Activated CD4-positive, alpha-beta T cell treated with anti-CD3 and anti-CD28 coated beads, Interleukin-2, amount 10 ng/mL, durations not matched to agents 24 days and 14 days (primary cell): ENCODE measurements around the gene SHROOM4. TPM values are rescaled to one million over a fixed set of nuclear protein-coding genes. Genes with fewer than 3 reads are reported as not detected.

ENCODE experiments used
- DNase-seq: peaks from one replicate; pipeline ENCODE4 v3.0.0; 2022
- H3K27ac Mint-ChIP-seq: one replicate; pipeline ENCODE4 v1.8.0; 2022; ENCODE audit warnings: mild to moderate bottlenecking, mixed read lengths
- H3K27me3 Mint-ChIP-seq: one replicate; pipeline ENCODE4 v1.8.0; 2022; ENCODE audit warnings: mixed read lengths
- H3K36me3 Mint-ChIP-seq: one replicate; pipeline ENCODE4 v1.8.0; 2022; ENCODE audit warnings: low read depth, mild to moderate bottlenecking, mixed read lengths
- H3K4me1 Mint-ChIP-seq: one replicate; pipeline ENCODE4 v1.8.0; 2021; ENCODE audit warnings: mixed read lengths
- H3K4me3 Mint-ChIP-seq: one replicate; pipeline ENCODE4 v1.8.0; 2022; ENCODE audit warnings: mild to moderate bottlenecking, moderate library complexity, mixed read lengths
- H3K9me3 Mint-ChIP-seq: one replicate; pipeline ENCODE4 v1.8.0; 2021; ENCODE audit warnings: mixed read lengths
- intact Hi-C: fragments of 100-400 bp; cut with micrococcal nuclease; formaldehyde crosslinking; loops from one replicate; pipeline ENCODE4 v1.15.1; 2023
- total RNA-seq: library from RNA; stranded (reverse); gene quantifications from 2 replicates; pipeline ENCODE4 v1.2.3, GENCODE V29; 2022

SHROOM4 gene
- total RNA-seq, 1 donor from 2014 or later = not detected

DNA sequence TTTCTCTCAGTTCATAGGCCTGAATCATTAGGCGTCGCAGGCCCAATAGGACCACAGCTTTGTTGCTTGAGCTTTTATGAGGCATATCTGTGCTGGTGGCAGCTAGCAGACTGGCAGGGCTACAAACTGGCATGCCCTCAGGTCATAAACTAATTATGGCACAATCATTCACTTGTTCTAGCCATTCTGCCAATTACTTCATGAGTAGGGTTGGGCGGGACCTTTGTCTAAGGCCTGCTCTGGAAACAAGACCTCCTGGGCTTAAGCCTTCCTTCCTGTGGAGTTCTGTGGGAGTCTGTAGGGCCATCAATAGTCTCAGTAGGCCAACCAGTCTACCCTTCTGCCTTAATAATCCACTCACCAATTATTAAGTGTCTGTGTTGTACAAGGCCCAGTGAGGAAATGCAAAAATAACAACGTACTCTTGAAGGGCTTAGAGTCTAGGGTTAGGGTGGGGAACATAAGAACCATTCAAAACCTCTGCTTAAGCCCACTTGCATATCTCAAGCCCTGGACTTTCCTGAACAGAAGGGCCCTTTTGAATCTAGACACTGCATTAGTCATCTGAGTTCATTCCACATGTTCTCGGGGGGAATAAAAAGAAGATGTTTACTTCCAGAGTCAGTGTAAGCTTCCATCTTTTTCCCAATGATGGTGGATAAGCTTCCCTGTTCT, 44.5 kb downstream of the SHROOM4 start:
- intact Hi-C loops = no loop called here
- Mint-ChIP-seq H3K27me3 (no peaks in the 10 kb centered on the region), H3K27ac (no peak overlapping the region), H3K36me3 (no peaks in the 10 kb centered on the region), H3K4me3 (no peak overlapping the region), H3K4me1 (no peaks in the 10 kb centered on the region), H3K9me3 (no peaks in the 10 kb centered on the region)
- no peak for DNase-seq

DNA sequence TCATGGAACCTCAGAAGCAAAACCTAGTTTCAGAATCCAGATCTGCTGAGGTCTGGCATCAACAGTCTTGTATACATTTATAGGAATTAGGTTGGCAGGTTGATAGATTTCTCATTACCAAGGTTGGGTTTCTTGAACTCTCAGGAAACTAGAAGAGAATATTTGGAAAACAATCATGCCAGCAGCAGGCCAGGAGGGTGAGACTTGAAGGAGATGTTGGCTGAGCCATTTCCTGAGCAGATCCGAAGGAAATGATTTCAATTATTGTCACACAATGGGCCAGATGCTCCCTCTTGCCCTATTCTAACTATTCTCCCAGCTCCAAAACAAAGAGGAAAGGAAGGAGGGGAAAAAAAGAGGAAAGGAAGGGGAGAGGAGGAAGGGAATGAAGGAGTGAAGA, 45.2 kb downstream of the SHROOM4 start:
- intact Hi-C loops = no loop called here
- no peaks in the 10 kb centered on the region for H3K4me1 Mint-ChIP-seq
- H3K27me3 Mint-ChIP-seq = no peaks in the 10 kb centered on the region
- H3K36me3 Mint-ChIP-seq = no peaks in the 10 kb centered on the region
- H3K27ac Mint-ChIP-seq = no peak overlapping the region
- H3K9me3 Mint-ChIP-seq = no peaks in the 10 kb centered on the region
- H3K4me3 Mint-ChIP-seq = no peak overlapping the region
- DNase-seq = no peak

DNA sequence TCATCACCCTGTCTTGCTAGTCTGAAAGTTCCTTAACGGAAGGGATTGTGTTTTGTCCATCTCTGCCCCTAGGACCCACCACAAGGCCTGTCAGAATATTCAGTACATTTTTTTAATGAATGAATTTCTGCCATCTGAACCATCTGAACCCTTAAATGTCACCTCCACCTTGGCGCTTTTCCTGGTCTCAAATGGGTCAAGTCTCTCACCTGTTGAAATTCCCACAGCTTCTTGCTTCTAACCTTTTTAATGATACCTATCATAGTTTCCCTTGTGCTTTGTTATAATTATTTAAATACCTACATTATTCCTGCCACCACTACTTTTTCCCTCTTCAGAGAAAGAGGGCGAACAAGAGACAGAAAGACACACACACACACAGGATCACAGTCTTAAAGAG, 48.0 kb downstream of the SHROOM4 start:
- no peak for DNase-seq
- Mint-ChIP-seq H3K27ac (no peak overlapping the region), H3K9me3 (no peaks in the 10 kb centered on the region), H3K4me3 (no peak overlapping the region), H3K27me3 (no peaks in the 10 kb centered on the region), H3K4me1 (no peaks in the 10 kb centered on the region), H3K36me3 (no peaks in the 10 kb centered on the region)
- intact Hi-C loops = no loop called here

DNA sequence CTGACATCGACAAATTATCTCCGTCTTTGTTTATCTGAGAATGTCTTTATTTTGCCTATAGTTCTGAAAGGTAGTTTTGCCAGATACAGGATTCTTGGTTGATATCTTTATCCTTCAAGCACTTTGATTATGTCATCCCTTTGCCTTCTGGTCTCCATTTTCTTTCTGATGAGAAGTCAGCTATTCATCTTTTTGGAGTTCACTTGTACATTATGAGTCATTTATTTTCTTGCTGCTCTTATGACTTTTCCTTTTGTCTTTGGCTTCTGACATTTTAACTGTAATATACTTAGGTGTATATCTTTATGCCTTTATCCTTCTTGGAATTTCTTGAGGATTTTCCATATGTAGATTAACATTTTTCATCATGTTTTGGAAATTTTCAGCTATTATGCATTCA, 51.4 kb downstream of the SHROOM4 start:
- H3K4me3 Mint-ChIP-seq = no peak overlapping the region
- no peak overlapping the region for H3K27ac Mint-ChIP-seq
- peaks cover 3% of the 10 kb centered on the region for H3K27me3 Mint-ChIP-seq
- no peaks in the 10 kb centered on the region for H3K36me3 Mint-ChIP-seq
- H3K9me3 Mint-ChIP-seq = no peaks in the 10 kb centered on the region
- no peaks in the 10 kb centered on the region for H3K4me1 Mint-ChIP-seq
- intact Hi-C loops = no loop called here
- no peak for DNase-seq

DNA sequence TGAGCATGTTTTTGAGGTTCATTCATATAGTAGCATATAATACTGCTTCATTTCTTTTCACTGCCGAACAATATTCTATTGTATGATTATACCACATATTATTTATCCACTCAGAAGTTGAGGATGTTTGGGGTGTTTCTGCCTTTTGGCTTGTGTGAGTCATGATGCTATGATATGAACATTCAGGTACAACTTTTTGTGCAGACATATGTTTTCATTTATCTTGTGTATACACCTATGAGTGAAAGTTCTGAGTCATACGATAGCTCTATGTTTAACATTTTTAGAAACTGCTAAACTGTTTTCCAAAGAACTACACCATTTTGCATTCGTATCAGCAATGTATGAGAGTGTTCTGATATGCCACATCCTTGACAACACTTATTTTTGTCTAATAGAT, 57.7 kb downstream of the SHROOM4 start:
- no peaks in the 10 kb centered on the region for H3K4me1 Mint-ChIP-seq
- H3K27me3 Mint-ChIP-seq = peaks cover 3% of the 10 kb centered on the region
- no peak for DNase-seq
- H3K9me3 Mint-ChIP-seq = no peaks in the 10 kb centered on the region
- H3K36me3 Mint-ChIP-seq = no peaks in the 10 kb centered on the region
- no peak overlapping the region for H3K4me3 Mint-ChIP-seq
- intact Hi-C loops = no loop called here
- no peak overlapping the region for H3K27ac Mint-ChIP-seq

DNA sequence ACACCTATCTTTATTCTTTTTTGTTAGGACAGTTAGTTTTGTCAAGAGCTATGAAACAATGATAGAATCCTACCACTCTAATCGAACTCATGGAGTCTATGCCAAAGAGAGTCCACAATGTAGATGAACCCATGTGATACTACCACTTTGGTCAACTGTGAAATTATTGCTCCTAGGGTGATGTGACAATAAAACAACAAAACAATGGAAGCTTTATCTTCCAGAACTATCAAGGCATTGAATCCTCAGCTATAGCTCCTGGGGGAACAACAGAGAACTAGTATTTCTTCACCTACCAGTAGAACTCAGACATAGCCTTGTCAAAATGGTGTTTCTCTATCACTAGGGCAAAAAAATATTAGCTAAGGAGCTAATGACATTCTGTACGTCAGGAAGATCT, 62.9 kb downstream of the SHROOM4 start:
- no peak for DNase-seq
- no peaks in the 10 kb centered on the region for H3K36me3 Mint-ChIP-seq
- H3K4me1 Mint-ChIP-seq = no peaks in the 10 kb centered on the region
- H3K4me3 Mint-ChIP-seq = no peak overlapping the region
- H3K27me3 Mint-ChIP-seq = no peaks in the 10 kb centered on the region
- intact Hi-C loops = no loop called here
- no peak overlapping the region for H3K27ac Mint-ChIP-seq
- no peaks in the 10 kb centered on the region for H3K9me3 Mint-ChIP-seq

DNA sequence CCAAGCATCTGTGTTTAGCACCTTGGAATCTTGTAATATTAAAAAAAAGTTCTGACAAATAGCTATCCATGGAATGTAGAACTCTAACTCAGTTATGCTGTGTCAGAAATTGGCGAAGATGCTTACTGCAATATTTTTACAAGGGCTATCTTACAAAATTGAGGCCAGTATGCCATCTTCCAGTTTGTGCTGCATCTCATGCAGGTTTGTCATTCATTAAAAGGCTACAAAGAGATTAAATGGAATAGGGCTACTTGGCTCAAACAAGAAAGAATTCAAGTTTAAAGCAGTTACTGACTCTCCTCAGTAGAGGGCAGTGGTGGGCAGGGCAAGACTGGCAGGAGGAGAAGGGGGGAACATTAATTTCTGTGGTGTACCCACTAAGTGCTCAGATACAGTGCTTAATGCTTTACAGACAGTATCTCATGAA, 66.5 kb downstream of the SHROOM4 start:
- intact Hi-C loops = loop anchor here (5.0 kb wide), 1 partner anchor 155 kb away; no protein-coding TSS in a partner anchor
- H3K9me3 Mint-ChIP-seq = no peaks in the 10 kb centered on the region
- peak; percentile 50 for DNase-seq
- peaks cover 3% of the 10 kb centered on the region for H3K27me3 Mint-ChIP-seq
- H3K27ac Mint-ChIP-seq = no peak overlapping the region
- H3K4me1 Mint-ChIP-seq = no peaks in the 10 kb centered on the region
- H3K4me3 Mint-ChIP-seq = no peak overlapping the region
- H3K36me3 Mint-ChIP-seq = no peaks in the 10 kb centered on the region

DNA sequence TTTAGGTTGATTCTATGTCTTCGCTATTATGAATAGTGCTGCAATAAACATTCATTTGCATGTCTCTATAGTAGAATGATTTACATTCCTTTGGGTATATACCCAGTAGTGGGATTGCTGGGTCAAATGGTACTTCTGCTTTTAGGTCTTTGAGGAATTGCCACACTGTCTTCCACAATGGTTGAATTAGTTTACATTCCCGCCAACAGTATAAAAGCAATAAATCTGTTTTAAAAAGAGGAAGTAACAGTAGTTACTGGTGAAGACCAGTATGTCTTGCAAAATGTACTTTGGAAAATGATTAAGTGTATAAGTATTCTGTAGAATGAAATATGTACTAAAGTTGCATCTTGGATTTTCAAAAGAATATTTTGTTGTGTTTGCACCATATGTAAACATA, 77.3 kb downstream of the SHROOM4 start:
- Mint-ChIP-seq H3K27ac (no peak overlapping the region), H3K9me3 (no peaks in the 10 kb centered on the region), H3K4me1 (no peaks in the 10 kb centered on the region), H3K36me3 (no peaks in the 10 kb centered on the region), H3K4me3 (no peak overlapping the region), H3K27me3 (no peaks in the 10 kb centered on the region)
- intact Hi-C loops = no loop called here
- no peak for DNase-seq

DNA sequence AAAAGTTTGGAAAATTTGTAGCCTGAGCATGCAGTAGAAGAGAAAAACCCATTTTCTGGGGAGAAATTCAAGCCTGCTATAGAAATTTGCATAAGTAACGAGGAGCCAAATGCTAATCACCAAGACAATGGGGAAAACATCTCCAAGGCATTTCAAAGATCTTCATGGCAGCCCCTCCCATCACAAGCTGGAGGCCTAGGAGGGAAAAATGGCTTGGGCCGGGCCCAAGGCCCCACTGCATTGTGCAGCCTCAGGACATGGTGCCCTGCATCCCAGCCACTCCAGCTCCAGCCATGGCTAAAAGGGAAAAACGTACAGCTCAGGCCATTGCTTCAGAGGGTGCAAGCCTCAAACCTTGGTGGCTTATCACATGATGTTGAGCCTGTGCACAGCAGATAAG, 87.7 kb downstream of the SHROOM4 start:
- Mint-ChIP-seq H3K4me1 (no peaks in the 10 kb centered on the region), H3K27ac (no peak overlapping the region), H3K4me3 (no peak overlapping the region), H3K27me3 (no peaks in the 10 kb centered on the region), H3K36me3 (no peaks in the 10 kb centered on the region), H3K9me3 (no peaks in the 10 kb centered on the region)
- intact Hi-C loops = no loop called here
- no peak for DNase-seq

DNA sequence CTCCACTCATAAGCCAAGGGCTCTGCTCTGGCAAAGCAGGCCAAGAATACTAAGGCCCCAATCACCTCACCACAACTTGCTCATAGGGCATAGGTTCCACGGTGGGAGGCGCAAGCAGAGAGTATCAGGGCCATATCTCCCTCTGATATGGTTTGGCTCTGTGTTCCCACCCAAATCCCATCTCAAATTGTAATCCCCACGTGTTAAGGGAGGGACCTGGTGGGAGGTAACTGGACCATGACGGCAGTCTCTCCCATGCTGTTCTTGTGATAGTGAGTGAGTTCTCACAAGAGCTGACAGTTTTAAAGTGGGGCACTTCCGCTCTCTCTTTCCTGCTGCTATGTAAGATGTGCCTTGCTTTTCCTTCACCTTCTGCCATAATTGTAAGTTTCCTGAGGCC, 88.7 kb downstream of the SHROOM4 start:
- Mint-ChIP-seq H3K27me3 (no peaks in the 10 kb centered on the region), H3K36me3 (no peaks in the 10 kb centered on the region), H3K27ac (no peak overlapping the region), H3K4me3 (no peak overlapping the region), H3K4me1 (no peaks in the 10 kb centered on the region), H3K9me3 (no peaks in the 10 kb centered on the region)
- DNase-seq = no peak
- intact Hi-C loops = no loop called here

DNA sequence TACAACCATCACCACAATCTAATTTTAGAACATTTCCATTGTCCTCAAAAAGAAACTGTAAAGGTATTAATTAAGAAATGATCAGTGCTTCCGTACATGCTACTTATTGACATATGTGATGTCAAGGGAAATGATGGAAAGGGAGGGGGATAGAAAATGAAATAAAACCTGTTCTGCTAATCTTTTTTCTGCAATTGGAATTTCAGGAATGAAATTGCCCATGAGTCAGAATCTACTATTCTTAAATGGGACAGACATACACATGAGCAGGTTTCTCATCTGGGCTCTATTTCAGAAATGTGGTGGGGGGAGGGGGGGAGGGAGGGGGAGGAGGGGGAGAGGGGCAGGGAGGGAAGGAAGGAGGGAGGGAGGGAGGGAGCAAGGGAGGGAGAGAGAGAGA, 91.0 kb downstream of the SHROOM4 start:
- DNase-seq = no peak
- H3K27me3 Mint-ChIP-seq = no peaks in the 10 kb centered on the region
- no peak overlapping the region for H3K4me3 Mint-ChIP-seq
- H3K9me3 Mint-ChIP-seq = no peaks in the 10 kb centered on the region
- H3K27ac Mint-ChIP-seq = no peak overlapping the region
- no peaks in the 10 kb centered on the region for H3K4me1 Mint-ChIP-seq
- H3K36me3 Mint-ChIP-seq = no peaks in the 10 kb centered on the region
- intact Hi-C loops = no loop called here

DNA sequence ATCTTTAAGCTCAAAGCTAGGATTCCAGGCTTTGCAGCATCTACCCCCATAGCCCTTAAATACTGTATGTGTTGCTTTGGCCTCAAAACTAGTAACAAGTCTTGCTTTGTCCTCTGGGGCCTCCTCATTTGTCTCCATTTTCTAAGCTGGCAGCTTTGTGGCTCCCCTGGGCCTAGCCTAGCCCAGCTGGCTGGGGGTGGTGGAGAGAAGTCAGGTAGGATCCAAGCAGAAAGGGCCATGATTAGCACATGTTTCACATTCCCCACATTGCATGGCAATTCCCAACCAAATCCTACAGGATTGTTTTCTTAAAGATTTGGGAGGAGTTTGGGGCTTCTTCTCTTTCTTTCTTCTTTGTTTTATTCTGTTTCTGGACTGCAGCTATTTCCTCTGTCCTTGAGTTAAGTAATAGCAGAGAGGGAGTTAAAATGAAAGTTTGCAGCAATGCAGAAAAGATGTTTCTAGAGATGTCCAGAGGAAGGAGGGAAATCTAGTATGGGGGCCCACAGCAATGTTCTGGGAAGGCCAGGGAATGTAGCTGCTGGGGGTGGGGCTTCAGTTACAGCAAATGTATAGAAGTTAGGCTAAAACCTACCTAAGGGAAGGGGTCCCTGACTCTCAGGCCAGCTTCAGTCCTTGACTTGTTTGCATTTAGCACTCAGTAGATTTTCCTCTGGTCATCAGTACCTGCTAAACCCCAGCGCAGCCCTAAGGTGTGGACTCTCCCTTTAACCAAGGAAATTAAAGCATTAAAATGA, 92.1 kb downstream of the SHROOM4 start:
- DNase-seq = no peak
- intact Hi-C loops = no loop called here
- H3K4me3 Mint-ChIP-seq = no peak overlapping the region
- no peaks in the 10 kb centered on the region for H3K36me3 Mint-ChIP-seq
- no peaks in the 10 kb centered on the region for H3K4me1 Mint-ChIP-seq
- H3K27ac Mint-ChIP-seq = no peak overlapping the region
- H3K9me3 Mint-ChIP-seq = no peaks in the 10 kb centered on the region
- no peaks in the 10 kb centered on the region for H3K27me3 Mint-ChIP-seq

DNA sequence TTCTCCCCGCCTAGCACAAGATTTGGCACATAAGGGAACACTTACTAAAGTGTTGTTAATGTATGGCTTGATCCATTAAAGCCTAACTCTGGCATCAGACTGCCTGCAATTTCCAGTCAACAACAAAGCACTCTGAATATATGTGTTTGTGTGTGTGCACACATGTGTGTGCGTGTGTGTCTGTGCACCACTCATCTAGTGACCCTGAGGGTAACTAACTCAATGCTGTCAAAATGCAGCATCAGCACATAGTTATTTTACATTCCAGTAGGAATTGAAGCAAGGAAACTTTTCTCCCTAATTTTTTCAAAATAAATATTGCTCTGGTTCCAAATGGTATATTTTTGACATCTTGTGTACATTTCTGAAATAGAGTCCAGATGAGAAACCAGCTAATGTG, 94.4 kb downstream of the SHROOM4 start:
- Mint-ChIP-seq H3K36me3 (no peaks in the 10 kb centered on the region), H3K27ac (no peak overlapping the region), H3K27me3 (no peaks in the 10 kb centered on the region), H3K4me3 (no peak overlapping the region), H3K9me3 (no peaks in the 10 kb centered on the region), H3K4me1 (no peaks in the 10 kb centered on the region)
- DNase-seq = no peak
- intact Hi-C loops = no loop called here

DNA sequence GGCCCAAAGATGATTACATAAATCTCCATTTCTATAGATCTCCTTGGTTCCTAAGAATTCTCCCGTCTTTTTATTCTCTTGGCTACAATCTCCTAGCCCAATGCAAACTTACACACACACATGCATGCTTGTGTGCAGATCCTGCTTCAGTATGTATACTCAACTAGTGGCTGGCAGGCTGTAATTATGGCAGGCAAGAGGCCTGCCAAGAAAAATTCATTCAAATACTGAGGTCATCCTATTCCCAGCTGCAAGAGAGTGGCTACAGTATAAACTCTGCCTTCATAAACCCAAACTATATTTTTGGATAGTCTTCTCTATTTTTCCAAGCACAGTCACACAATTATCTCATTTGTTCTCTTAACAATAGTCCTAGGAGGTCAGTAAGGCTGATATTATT, 95.2 kb downstream of the SHROOM4 start:
- intact Hi-C loops = no loop called here
- no peaks in the 10 kb centered on the region for H3K4me1 Mint-ChIP-seq
- H3K36me3 Mint-ChIP-seq = no peaks in the 10 kb centered on the region
- H3K9me3 Mint-ChIP-seq = no peaks in the 10 kb centered on the region
- H3K27me3 Mint-ChIP-seq = no peaks in the 10 kb centered on the region
- no peak overlapping the region for H3K27ac Mint-ChIP-seq
- no peak overlapping the region for H3K4me3 Mint-ChIP-seq
- DNase-seq = no peak

DNA sequence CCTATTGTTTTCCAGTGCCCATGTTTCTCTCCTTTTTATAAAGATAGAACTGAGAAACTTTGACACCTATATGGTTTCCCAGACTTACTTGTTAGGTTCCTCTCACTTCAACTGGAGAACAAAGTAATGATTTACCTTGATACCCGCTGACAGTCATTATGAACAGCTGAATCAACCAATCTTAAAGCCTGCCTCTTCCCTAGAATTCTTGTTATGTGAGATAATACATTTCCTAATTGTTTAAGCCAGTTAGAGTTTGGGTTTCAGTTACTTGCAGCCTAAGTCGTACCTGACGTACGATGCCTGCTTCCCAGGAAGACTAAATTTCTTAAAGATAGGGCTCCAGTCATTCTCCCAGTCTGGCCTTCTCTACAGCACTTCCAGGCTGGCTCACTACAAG, 97.3 kb downstream of the SHROOM4 start:
- H3K4me1 Mint-ChIP-seq = no peaks in the 10 kb centered on the region
- H3K9me3 Mint-ChIP-seq = no peaks in the 10 kb centered on the region
- no peaks in the 10 kb centered on the region for H3K27me3 Mint-ChIP-seq
- no peaks in the 10 kb centered on the region for H3K36me3 Mint-ChIP-seq
- no peak overlapping the region for H3K4me3 Mint-ChIP-seq
- DNase-seq = no peak
- intact Hi-C loops = no loop called here
- H3K27ac Mint-ChIP-seq = no peak overlapping the region
